HK-2 (cell line): ENCODE data around the gene PCNX4.

Experiments used
- DNase-seq: peaks from one replicate; pipeline ENCODE4 v3.0.0-alpha.2; 2018; ENCODE audit not compliant: unreplicated experiment

PCNX4 gene

DNA sequence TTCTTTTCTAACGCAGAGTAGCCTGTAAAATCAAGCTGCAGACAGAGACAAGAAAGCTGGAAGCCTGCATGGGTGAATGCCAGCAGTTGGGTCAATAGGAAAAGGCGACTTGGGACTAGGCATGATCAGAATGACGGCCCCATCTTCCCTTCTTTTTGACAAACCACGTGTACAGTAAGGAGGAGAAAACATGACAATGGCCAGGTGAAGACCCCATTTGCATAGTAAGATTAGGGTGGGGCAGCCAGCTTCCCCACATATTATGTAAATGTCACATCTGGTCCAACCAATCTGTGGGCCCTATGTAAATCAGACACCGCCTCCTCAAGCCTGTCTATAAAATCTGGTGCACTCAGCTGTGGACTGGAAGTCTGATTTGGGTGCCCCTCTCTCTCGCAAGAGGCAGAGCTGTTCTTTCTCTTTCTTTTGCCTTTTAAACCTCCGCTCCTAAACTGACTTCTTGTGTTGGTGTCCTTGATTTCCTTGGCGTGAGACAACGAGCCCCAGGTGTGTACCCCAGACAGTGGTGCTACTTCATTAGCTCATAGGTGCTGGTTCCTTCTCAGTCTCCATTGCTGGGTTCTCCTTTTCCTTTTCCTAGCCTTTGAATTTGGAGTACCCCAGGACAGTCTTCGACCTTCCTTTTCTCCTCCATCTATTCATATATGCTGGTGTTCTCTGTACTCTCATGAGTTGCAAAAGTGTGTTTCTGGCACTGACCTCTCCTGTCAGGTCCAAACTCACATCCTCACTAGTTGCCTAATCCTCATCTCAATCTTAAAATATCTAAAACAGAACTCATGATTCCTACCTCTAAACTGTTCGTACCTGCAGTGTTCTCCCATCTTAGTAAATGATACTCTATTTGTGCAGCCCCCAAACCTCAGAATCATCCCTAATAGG lies 82.9 kb downstream of the PCNX4 start:
- DNase-seq = no peak

DNA sequence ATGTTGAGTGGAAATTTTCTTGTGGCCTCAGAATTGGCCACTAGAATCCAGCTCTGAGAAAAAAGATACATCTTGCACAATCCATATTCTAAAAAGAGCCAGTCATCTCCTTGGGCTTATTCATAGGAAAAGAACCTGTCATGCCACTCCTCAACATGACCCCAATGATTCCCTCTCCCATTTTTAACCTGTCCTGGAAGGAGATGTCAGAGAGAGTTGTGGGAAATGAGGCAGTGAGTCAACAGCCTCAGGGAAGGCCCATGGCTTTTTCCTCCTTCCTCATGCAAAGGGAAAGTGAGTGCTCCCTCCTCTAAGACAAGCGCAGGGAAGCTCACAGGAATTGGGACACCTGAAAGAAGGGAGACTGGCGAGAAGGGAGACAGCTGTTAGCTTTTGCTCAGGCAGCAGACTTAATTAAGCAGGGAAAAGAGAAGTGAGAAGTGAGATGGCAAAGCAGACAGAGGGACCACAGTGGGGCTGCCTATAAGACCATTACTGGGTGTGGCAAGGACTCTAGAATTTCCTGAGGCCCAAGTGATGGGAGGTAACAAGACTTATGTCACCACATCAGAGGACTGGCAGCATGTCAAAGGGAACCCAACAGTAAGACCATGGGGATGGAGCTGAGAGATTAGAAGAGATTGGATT lies 83.7 kb downstream of the PCNX4 start:
- DNase-seq = no peak

DNA sequence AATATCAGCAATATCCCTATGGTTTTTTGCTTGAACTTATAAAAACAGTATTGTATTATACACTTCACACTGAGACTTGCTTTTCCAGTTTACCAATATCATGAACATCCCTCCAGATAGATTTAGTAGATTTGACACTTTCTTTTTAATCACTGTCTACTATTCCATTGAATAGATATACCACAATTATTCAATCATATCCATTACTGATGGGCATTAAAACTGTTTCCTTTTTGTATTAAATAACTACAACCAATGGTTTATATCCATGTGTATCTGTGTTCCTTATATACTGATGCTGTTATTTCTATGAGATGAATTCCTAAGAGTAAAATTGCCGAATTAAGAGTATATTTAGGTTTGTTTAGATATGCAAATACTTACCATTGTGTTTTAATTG lies 86.4 kb downstream of the PCNX4 start:
- no peak for DNase-seq

DNA sequence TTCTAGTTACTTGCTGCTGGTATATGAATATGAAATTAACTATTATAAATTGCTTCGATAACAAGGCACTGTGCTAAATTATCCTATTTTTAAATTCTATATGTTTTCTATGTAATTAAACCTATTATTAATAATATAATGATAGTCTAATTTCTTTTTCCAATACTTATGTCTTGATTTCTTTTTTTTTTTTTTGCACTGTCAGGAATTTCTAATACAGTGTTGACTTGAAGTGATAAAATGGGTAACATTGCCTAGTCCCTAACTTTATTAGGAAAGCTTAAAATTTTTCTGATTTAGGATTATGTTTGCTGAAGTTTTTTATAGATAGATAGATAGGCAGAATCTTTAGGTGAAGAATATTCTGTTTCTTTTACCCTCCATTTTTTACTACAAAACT lies 87.1 kb downstream of the PCNX4 start:
- no peak for DNase-seq

DNA sequence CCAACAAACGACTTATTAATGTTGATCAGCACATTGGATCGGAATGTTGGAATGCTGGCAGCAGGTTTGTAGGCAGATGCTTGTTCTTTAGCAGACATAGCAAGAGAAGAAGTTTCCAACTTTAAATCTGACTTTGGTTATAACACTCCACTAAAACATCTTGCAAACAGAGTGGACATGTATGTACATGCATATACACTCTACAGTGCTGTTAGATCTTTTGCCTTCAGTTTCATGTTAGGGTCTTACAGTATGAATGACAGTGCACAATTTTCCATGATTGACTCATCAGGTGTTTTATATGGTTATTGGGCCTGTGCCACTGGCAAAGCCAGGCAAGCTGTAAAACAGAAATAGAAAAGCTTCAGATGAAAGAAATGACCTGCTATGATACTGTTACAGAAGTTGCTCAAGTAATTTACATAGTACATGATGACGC lies 87.7 kb downstream of the PCNX4 start:
- no peak for DNase-seq

DNA sequence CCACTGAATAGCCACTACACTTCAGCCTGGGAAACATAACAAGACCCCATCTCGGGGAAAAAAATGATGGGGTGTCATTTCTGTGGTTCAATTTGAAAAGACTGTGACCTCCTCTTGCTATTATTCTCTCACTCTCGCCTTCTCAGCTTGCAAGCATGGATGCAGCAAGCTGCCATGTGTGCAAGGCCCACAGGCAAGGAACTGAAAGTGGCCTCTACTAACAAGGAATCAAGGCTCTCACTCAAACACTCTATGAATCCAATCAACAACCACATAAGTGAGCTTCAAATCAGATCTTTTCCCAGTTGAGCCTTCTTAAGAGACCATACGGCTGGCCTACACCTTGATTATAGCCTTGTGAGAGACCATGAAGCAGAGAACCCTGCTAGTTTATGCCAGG lies 91.4 kb downstream of the PCNX4 start:
- DNase-seq = no peak

DNA sequence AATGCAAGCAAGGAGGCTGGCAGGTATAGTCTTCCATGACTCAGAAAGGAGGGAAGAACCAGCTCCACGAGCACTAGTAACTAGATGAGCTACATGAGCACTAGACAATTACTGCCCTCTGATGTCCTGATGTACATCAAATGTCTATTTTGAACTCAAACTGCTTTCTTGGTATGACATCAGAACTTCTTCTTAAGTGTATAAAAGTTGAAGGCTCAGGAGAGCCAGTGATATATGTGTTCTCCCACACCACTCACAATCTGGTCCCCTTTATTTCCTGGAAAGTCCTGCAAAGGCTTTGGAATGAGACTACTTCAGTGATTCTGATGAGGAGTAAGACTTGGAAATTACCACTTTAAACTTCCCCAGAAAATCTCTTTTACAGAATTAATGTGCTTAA lies 92.0 kb downstream of the PCNX4 start:
- no peak for DNase-seq

DNA sequence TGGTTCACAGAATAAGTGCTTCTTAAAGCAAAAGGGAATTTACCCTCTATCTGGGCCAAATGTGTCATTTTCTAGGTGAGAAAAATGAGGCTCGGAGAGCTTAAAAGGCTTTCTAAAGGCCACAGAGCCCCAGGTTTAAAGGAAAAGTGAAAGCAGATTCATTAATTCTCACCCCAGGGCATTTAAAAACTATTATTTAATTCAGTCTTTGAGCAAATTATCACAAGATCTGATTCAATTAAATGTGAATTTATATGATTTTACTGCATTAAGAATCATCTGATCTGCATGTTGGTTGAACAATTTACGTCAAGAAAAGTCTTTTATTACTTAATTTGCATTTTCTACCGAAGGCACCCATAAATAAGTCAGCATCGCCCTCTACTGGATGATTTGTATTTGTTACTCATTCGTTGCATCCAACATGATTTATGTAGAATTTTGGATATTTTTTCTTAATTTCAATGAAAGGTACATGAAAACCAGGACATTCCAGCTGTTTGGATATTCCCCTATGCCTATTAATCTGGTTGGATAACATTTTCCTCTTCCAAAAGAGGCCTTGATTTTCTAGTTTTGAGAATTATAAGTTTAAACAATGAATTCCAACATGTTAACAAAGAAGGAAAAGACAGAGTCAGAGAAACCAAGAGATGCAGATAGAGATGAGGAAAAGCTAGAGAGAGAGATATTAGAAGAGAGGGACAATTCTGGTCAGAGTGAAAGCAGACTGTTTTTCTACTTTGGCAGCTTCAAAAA lies 92.6 kb downstream of the PCNX4 start:
- no peak for DNase-seq

DNA sequence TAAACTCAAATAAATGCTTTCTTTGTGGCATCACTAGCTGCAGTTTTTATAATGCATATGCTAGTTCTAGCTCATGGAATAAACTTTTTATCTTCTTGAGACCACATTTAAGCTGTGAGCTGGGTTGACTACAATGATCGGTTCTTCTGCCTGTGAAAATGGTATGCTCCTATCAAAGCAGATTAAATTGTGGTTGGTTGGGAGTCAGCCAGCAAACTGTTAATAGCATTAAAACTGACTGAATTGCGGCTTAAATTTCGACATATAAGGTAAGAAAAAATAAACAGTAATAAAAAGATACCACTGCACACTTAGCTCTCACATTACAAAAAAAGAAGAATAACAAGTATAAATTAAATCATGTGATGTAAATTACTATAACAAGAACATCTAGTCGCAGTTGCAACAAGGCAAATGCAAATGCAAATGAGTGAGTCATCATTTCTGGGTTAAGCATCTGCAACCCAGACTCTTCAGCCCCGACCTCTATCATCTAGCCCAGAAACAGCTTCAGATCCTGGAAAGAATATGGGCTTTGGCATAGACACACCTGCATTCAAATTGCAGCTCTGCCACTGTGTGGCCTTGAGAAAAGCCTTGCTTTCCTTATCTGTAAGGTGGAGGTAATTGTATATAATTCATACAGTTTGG lies 93.3 kb downstream of the PCNX4 start:
- no peak for DNase-seq

DNA sequence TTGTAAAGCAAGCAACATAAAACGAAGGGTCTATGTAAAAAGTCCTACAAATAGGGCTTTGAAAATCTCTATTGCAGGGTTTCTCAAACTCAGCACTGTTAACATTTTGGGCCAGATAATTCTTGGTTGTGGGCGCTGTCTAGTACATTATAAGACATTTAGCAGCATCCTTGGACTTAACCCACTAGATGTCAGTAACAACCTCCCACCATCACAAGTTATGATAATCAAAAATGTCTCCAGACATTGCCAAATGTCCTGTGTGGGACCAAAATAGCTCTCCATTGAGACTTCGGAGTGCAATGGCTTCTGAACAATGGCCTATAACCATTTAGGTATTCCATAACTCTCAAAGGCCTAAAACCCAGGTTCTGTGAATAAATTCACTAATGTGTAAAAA lies 96.4 kb downstream of the PCNX4 start:
- no peak for DNase-seq

DNA sequence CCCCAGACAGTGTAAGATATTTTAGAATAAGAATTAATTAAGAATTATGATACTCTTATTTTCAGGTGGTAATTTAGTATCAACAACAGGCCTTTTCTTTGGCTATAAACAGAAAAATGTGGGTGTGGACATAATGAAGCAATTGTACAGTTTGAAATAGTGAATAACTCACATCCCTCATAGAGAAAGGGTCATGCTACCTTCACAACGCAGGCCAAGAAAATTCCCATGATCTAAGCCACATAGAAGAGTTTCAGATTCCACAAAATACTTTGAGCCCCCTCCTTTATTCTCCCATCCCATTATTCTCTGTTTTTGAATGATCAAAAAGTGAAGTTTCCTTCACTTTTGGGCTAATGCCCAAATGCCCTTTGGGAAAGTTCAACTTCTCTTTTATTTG lies 97.0 kb downstream of the PCNX4 start:
- no peak for DNase-seq

DNA sequence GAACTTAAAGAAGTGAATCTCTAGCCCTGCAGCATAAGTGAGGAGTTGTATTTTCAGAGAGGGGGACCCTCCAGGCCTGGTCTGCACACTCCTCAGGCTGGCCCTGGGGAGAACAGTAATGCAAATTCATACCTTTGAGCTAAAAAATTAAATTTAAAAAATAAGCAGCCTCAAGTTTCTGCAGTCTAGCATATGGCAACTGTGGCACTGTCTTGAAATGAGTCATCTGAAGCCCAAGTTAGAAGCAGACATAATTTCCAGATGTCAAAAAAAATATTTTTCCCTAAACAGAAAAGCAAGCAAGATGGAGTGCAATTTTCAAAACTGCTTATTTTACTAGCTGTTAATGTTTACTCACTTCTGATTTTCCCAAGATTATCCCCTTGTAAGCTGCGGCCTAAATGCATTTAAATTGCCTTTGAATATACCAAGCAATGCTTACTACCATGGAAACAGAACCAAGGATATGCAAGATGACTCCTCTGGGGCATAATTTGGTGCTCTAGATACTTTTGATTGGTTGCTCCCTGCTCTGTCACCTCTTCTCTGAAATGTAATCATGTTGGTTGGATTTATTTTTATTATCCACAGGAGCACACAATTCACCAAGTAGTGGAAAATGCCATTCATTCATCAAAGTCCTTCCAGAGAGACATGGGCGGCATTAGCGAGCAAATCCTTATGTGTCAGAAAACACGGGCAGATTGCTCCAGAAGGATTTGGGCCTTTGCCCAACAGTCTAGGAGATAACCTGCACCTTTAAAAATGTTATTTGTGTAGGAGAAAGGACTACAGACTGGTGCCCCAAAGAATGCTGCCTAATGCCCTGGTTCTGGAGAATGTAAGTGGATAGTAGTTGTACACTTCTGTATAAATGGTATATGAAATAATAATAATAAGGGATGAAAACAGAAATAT lies 98.5 kb downstream of the PCNX4 start:
- no peak for DNase-seq

DNA sequence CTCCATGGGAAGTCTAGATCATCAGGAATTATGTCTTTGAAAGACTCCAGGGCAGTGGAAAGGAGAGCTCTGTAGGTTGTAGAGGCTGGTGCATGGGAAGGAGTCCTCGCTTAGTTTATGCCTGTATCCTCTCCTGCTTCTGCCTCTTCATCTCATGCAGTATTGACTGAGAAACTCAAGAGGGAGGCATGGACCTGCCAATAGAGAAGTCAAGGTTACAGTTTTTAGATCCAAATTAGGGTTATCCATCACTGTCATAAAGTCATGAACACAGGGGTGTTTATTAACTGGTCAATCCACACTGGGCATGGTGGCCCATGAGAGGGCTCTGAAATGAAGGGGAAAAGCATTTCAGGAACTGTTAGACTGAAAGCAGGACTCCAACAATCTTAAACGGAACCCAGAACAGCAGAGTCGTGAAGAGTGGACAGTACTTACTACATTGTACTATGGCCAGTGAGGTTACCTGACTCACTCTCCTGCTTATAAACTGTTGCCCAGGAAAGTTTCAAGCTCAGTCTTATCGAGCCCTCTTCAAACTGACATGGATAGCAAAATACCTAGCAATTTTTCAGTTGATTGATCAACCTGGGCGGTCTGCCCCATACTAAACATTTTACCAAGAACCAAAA lies 103.6 kb downstream of the PCNX4 start:
- no peak for DNase-seq

DNA sequence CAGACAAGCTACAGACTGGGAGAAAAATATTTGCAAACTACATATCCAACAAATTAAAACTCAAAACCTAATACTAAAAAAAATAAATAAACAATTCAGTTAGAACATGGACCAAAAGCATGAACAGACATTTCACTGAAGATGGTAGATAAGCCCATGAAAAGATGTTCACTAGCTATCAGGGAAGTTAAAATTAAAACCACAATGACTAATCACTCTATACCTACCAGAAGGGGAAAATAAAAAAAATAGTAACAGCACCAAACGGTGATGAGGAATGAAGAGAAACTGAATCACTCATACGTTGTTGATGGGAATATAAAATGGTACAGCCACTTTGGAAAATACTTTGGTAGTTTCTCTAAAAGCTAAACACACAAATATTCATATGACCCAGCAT lies 104.6 kb downstream of the PCNX4 start:
- no peak for DNase-seq

DNA sequence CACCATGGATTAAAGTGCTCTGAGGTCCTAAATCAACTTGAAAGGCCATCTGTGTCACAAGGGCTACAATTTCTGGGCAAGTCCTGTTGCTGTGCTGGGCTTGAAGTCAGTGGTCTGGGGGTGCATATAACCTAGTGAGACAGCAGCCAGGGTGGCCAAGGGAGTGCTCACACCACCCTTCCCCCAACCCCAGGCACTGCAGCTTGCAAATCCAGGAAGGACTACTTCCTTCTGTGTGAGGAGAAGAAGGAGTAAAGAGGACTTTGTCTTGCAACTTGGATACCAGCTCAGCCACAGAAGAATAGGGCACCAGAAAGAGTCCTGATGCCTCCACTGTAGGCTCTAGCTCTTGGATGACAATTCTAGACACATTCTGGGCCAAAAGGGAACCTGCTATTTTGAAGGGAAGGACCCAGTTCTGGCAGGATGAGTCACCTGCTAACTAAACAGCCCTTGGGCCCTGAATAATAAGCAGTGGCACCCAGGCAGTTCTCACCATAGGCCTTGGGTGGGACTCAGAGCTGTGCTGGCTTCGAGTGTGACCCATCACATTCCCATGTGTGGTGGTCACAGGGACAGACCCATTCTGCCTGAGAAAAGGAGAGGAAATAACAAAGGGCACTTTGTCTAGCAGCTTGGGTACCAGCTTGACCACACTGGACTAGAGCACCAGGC lies 106.0 kb downstream of the PCNX4 start:
- DNase-seq = no peak

DNA sequence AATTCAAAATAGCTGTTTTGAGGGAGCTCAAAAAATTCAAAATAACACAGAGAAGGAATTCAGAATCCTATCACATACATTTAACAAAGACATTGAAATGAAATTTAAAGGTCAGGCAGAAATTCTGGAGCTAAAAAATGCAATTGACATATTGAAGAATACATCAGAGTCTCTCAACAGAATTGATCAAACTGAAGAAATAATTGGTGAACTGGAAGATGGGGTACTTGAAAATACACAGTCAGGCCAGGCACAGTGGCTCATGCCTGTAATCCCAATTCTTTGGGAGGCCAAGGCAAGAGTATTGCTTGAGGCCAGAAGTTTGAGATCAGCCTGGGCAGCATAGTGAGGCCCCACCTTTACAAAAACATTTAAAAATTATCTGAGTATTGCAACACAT lies 107.6 kb downstream of the PCNX4 start:
- DNase-seq = no peak

DNA sequence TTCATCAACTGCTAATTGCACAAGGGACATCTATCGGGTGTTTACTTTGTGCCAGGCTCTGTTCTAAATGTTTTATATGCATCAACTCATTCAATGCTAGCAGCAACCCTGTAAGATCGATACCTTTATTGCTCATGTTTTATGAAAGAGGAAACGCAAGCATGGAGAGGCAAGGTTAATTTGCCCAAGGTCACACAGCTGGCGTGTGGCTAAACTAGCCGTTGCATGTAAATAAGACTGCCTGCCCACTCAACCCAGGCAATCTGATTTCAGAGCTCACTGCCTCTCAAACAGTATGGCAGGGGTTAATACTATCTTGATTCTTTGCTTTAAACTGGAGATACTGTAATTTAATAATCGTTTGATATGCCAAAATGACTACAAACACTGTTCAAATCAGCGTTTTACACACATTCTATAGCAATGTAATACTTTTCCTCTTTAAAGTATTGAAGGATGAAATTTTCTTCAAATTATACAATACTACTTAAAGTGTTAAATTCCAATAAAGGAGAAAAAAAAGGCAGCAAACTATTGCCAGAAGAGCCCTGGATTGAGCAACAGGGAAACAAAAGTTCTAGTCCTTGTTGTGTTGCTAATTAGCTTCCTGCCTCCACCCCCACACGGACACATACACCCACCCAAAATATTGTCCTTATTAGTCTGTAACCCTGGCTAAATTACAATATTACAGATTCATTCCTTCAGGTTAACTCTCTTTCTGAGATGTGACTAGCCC lies 112.5 kb downstream of the PCNX4 start:
- DNase-seq = no peak

DNA sequence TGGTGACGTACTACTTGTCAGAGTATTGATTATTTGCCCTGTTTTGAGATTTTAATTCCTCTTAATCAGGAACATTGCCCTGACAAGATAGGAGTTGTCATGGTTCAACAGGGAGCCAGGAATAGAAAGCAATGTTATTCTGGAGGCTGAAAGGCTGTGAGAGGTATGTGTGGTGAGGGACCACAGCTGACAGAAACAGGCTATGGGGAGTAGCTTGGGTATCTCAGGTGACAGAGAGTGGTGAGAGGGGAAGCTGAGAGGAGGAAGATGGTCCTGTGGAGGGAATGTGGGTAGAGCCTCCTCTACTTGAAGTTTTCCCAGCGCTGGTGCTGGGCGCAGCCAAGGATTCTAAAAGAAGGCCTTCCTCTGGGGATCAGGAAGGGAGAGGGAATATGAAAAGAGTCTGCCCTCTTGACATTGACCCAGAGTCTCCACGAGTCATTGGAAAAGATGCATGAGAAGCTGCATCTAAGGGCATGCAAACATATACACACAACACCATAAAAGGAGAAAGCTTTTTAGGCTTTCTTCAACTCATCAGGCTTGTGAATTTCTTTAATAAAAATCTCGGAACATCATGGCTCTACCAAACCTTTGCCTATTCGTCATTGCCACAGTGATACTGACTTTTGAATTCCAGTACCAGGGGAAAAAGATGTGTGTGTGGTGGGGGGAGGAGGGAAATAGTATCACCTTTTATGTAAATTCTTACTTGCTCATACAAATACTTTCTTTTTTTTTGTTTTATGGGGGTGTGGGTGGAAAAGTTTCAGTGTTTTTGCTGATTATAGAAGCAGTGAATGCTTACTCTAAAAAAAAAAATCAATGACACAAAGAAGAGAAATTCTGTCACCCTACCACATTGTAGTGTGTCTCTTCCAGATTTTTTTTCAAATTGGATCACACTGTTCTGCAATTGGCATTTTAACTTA lies 113.4 kb downstream of the PCNX4 start:
- no peak for DNase-seq
